SK-N-SH (cell line): ENCODE results near the gene ATOH1. TPM values are rescaled to one million over a fixed set of nuclear protein-coding genes. Genes with fewer than 3 reads are reported as not detected.

Source experiments
- CTCF ChIA-PET: fragments of 300-600, 350-600 bp; formaldehyde crosslinking; extraction: SDS; loops from one replicate; lab custom pipeline; 2021; lab: Yijun Ruan, JAX
- POLR2A ChIA-PET: fragments of 350-600 bp; sonication (Branson Sonifier 250); formaldehyde crosslinking; extraction: SDS; loops from one replicate; lab custom pipeline; 2020; ENCODE audit warnings: antibody characterized with exemption, inconsistent platforms; lab: Yijun Ruan, JAX
- DNase-seq: peaks from one replicate; pipeline ENCODE4 v3.0.0; 2012
- H2AFZ ChIP-seq: fragments of 200-600 bp; sonication (generic); 2 replicates; pipeline ENCODE4 v1.8.1; 2016; ENCODE audit warnings: antibody characterized with exemption, mild to moderate bottlenecking, low read depth
- H3F3A ChIP-seq: fragments of 200-600 bp; sonication (generic); replicated peaks from 2 replicates; pipeline ENCODE3; 2016; ENCODE audit warnings: antibody characterized with exemption, mild to moderate bottlenecking; ENCODE audit not compliant: insufficient read depth
- H3K27ac ChIP-seq, 2 experiments: fragments of 200-500 bp in 1 of 2; fragments of 200-600 bp in 1 of 2; sonication (Bioruptor generic) in 1 of 2; sonication (generic), shearing (Covaris generic) in 1 of 2; 2 replicates each; pipeline versions ENCODE4 v1.5.1 to v1.6.1; 2014 to 2016; ENCODE audit warnings: low read depth in 2 of 2, inconsistent platforms in 1 of 2, low read length in 1 of 2, mild to moderate bottlenecking in 1 of 2, mixed read lengths in 1 of 2
- H3K27me3 ChIP-seq: fragments of 200-600 bp; sonication (generic), shearing (Covaris generic); 2 replicates; pipeline ENCODE4 v1.6.1; 2016; ENCODE audit warnings: mixed run types; ENCODE audit not compliant: insufficient read depth
- H3K36me3 ChIP-seq, 2 experiments: fragments of 200-500 bp in 1 of 2; fragments of 200-600 bp in 1 of 2; sonication (Bioruptor generic) in 1 of 2; sonication (generic) in 1 of 2; replicated peaks in 1 of 2; 2 replicates each; pipeline versions ENCODE3 to v1.5.1; 2014 to 2016; ENCODE audit warnings: low read length in 1 of 2, mild to moderate bottlenecking in 1 of 2; ENCODE audit not compliant: insufficient read depth in 2 of 2, control insufficient read depth in 1 of 2
- H3K4me1 ChIP-seq, 2 experiments: fragments of 200-500 bp in 1 of 2; fragments of 200-600 bp in 1 of 2; sonication (Bioruptor generic) in 1 of 2; sonication (generic), shearing (Covaris generic) in 1 of 2; 2 replicates each; pipeline versions ENCODE4 v1.5.1 to v1.6.1; 2014 to 2016; ENCODE audit warnings: low read depth in 1 of 2, low read length in 1 of 2, mixed run types in 1 of 2; ENCODE audit not compliant: insufficient read depth in 2 of 2, control insufficient read depth in 1 of 2
- H3K4me2 ChIP-seq: fragments of 200-600 bp; sonication (generic), shearing (Covaris generic); 2 replicates; pipeline ENCODE4 v1.6.1; 2017; ENCODE audit warnings: mixed run types
- H3K4me3 ChIP-seq, 2 experiments: fragments of 200-500 bp in 1 of 2; fragments of 200-600 bp in 1 of 2; sonication (Bioruptor generic) in 1 of 2; sonication (generic), shearing (Covaris generic) in 1 of 2; 2 replicates each; pipeline versions ENCODE4 v1.5.1 to v1.8.1; 2014 to 2016; ENCODE audit warnings: low read depth in 2 of 2, inconsistent platforms in 1 of 2, low read length in 1 of 2, mild to moderate bottlenecking in 1 of 2, mixed read lengths in 1 of 2, moderate library complexity in 1 of 2
- H3K79me2 ChIP-seq: fragments of 200-600 bp; sonication (generic); 2 replicates; pipeline ENCODE4 v1.8.1; 2017; ENCODE audit warnings: mild to moderate bottlenecking; ENCODE audit not compliant: insufficient read depth
- H3K9ac ChIP-seq: fragments of 200-600 bp; sonication (generic); 2 replicates; pipeline ENCODE4 v1.6.1; 2017; ENCODE audit warnings: mixed run types
- H3K9me2 ChIP-seq: fragments of 200-600 bp; sonication (generic); 2 replicates; pipeline ENCODE4 v1.6.1; 2017; ENCODE audit warnings: mixed run types
- H3K9me3 ChIP-seq: fragments of 200-600 bp; sonication (generic); 2 replicates; pipeline ENCODE4 v1.6.1; 2017; ENCODE audit warnings: mixed run types, mild to moderate bottlenecking, moderate library complexity
- H4K20me1 ChIP-seq: fragments of 200-600 bp; sonication (generic); 2 replicates; pipeline ENCODE4 v1.6.1; 2017; ENCODE audit warnings: mild to moderate bottlenecking, mixed run types; ENCODE audit not compliant: insufficient read depth
- ELF1 ChIP-seq: IDR thresholded peaks from 2 replicates; pipeline ENCODE4 v1.4.0; 2012
- EZH2phosphoT487 ChIP-seq: fragments of 200-600 bp; sonication (generic); IDR thresholded peaks from 2 replicates; pipeline ENCODE4 v1.6.1; 2017; ENCODE audit warnings: low read depth, mixed run types, mild to moderate bottlenecking, antibody characterized with exemption, moderate library complexity, borderline replicate concordance
- FOXJ3 ChIP-seq: sonication (generic); formaldehyde crosslinking; IDR thresholded peaks from 2 replicates; pipeline ENCODE4 v1.5.1; 2020; ENCODE audit warnings: mild to moderate bottlenecking, missing genetic modification reagents
- GABPA ChIP-seq: IDR thresholded peaks from 2 replicates; pipeline ENCODE4 v1.4.0; 2012; ENCODE audit warnings: low read depth, mild to moderate bottlenecking
- MXI1 ChIP-seq: IDR thresholded peaks from 2 replicates; pipeline ENCODE4 v1.6.1; 2012; ENCODE audit warnings: mild to moderate bottlenecking, low read depth, low read length, improper control_type of control experiment
- NRF1 ChIP-seq: IDR thresholded peaks from 2 replicates; pipeline ENCODE4 v1.6.1; 2012; ENCODE audit warnings: low read depth, mild to moderate bottlenecking, low read length
- POLR2AphosphoS5 ChIP-seq: IDR thresholded peaks from 2 replicates; pipeline ENCODE4 v1.6.1; 2012; ENCODE audit warnings: low read depth, low read length
- RAD21 ChIP-seq: IDR thresholded peaks from 2 replicates; pipeline ENCODE4 v1.6.1; 2012; ENCODE audit warnings: mild to moderate bottlenecking, low read length
- RFX5 ChIP-seq: IDR thresholded peaks from 2 replicates; pipeline ENCODE4 v1.6.1; 2012; ENCODE audit warnings: mild to moderate bottlenecking, improper control_type of control experiment, low read length
- TEAD4 ChIP-seq: IDR thresholded peaks from 2 replicates; pipeline ENCODE4 v1.4.0; 2012; ENCODE audit warnings: mild to moderate bottlenecking, borderline replicate concordance; ENCODE audit not compliant: insufficient read depth
- WGBS: methylation state at CpG from one replicate; pipeline ENCODE4 v1.1.6; 2017; ENCODE audit warnings: low lambda C conversion rate; 5-methylcytosine and 5-hydroxymethylcytosine counted together
- polyA plus RNA-seq, 3 experiments: library from polyadenylated mRNA; depleted of rRNA; stranded (reverse); fragments of >200 nt; gene quantifications; 2 replicates each; pipeline ENCODE4 v1.2.3, GENCODE V29; 2012
- TF ChIP-seq, protein P1 (sequence below): IDR thresholded peaks from 2 replicates; pipeline ENCODE4 v1.6.1; 2012; ENCODE audit warnings: mild to moderate bottlenecking, low read depth, low read length, moderate library complexity
- TF ChIP-seq, protein P2 (sequence below): IDR thresholded peaks from 2 replicates; pipeline ENCODE4 v1.4.0; 2012; ENCODE audit warnings: low read depth

Gene ATOH1
- polyA plus RNA-seq, 1 of the 3 experiments (the other 2 are of a cell fraction): not detected

DNA sequence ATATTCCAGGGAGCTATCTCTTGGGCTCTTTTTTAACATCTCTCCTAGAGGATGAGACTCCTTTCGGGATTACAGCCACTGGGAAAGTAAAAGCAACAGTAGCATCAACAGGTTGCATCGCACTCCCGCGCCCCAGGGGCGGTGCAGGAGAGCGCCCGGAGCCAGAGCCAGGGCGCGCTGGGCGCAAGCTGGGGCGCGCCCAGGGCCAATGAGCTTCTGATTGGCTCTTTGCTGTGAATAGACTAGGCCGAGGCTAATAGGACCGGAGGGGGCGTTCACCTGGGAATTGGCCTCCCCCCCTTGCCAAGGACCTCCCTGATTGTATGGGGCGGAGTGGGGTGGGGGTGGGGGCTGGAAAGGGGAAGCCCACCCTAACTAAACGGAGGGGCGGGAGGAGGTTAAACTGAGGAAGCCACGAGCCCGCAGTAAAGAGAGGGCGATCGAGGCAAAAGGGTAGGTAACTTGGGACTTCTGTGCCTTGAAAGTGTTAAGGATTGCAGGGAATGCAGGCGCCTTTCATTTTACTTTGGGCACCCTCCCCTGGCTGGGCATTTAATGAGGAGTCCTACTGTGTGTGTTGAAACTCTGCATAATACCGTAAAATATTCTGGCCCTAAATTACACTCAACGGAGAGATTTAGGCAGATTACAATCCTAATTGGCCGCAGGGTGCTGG lies 1.1 kb upstream of the ATOH1 start (continued):
- TF ChIP-seq, protein P1, sequence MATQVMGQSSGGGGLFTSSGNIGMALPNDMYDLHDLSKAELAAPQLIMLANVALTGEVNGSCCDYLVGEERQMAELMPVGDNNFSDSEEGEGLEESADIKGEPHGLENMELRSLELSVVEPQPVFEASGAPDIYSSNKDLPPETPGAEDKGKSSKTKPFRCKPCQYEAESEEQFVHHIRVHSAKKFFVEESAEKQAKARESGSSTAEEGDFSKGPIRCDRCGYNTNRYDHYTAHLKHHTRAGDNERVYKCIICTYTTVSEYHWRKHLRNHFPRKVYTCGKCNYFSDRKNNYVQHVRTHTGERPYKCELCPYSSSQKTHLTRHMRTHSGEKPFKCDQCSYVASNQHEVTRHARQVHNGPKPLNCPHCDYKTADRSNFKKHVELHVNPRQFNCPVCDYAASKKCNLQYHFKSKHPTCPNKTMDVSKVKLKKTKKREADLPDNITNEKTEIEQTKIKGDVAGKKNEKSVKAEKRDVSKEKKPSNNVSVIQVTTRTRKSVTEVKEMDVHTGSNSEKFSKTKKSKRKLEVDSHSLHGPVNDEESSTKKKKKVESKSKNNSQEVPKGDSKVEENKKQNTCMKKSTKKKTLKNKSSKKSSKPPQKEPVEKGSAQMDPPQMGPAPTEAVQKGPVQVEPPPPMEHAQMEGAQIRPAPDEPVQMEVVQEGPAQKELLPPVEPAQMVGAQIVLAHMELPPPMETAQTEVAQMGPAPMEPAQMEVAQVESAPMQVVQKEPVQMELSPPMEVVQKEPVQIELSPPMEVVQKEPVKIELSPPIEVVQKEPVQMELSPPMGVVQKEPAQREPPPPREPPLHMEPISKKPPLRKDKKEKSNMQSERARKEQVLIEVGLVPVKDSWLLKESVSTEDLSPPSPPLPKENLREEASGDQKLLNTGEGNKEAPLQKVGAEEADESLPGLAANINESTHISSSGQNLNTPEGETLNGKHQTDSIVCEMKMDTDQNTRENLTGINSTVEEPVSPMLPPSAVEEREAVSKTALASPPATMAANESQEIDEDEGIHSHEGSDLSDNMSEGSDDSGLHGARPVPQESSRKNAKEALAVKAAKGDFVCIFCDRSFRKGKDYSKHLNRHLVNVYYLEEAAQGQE: no peak
- no peak for TF ChIP-seq EZH2phosphoT487
- TF ChIP-seq ELF1: no peak
- TF ChIP-seq POLR2AphosphoS5: no peak
- no peak for TF ChIP-seq RAD21

DNA sequence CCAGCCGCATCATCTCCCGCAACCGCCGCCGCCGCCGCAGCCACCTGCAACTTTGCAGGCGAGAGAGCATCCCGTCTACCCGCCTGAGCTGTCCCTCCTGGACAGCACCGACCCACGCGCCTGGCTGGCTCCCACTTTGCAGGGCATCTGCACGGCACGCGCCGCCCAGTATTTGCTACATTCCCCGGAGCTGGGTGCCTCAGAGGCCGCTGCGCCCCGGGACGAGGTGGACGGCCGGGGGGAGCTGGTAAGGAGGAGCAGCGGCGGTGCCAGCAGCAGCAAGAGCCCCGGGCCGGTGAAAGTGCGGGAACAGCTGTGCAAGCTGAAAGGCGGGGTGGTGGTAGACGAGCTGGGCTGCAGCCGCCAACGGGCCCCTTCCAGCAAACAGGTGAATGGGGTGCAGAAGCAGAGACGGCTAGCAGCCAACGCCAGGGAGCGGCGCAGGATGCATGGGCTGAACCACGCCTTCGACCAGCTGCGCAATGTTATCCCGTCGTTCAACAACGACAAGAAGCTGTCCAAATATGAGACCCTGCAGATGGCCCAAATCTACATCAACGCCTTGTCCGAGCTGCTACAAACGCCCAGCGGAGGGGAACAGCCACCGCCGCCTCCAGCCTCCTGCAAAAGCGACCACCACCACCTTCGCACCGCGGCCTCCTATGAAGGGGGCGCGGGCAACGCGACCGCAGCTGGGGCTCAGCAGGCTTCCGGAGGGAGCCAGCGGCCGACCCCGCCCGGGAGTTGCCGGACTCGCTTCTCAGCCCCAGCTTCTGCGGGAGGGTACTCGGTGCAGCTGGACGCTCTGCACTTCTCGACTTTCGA lies 654 bp downstream of the ATOH1 start:
- peak overlapping the region; percentile 81 for H3K4me2 ChIP-seq

More for the DNA sequence above, 654 bp downstream of the ATOH1 start:
- DNase-seq: peak; percentile 65
- no peaks in the 10 kb centered on the region for H4K20me1 ChIP-seq
- CTCF ChIA-PET: interaction anchor here (0.7 to 1.6 kb wide), 3 partner anchors 11 to 304 kb away, joined by 3 read pairs; no protein-coding TSS in a partner anchor
- H3K27me3 ChIP-seq: peaks cover 60% of the 10 kb centered on the region
- no peaks in the 10 kb centered on the region for H3F3A ChIP-seq
- no peak overlapping the region for H2AFZ ChIP-seq
- no peaks in the 10 kb centered on the region for H3K36me3 ChIP-seq
- 0% methylated on average over 12 of the region's 70 CpGs for WGBS
- no peaks in the 10 kb centered on the region for H3K9me3 ChIP-seq
- no peaks in the 10 kb centered on the region for H3K79me2 ChIP-seq
- no peak overlapping the region for H3K27ac ChIP-seq
- no peaks in the 10 kb centered on the region for H3K9me2 ChIP-seq
- no peak overlapping the region for H3K9ac ChIP-seq
- peak overlapping the region; percentile 43 to 59 for H3K4me3 ChIP-seq
- TF ChIP-seq FOXJ3 (no peak), NRF1 (no peak), GABPA (no peak), MXI1 (no peak), EZH2phosphoT487 (no peak), RFX5 (no peak), TEAD4 (no peak)
- TF ChIP-seq, protein P2, sequence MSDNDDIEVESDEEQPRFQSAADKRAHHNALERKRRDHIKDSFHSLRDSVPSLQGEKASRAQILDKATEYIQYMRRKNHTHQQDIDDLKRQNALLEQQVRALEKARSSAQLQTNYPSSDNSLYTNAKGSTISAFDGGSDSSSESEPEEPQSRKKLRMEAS: no peak
- POLR2A ChIA-PET: no interaction called here
- peaks cover 0 to 18% of the 10 kb centered on the region in 2 experiments; a peak in 1 of 4 replicates for H3K4me1 ChIP-seq
